ENCODE data around the gene OR2T27.

- TF ChIP-seq CTCF (IDR thresholded peaks at IDR 0.05) (no peak), POLR2A (IDR thresholded peaks at IDR 0.05) (no peak)
Measured at GRCh38 chr1:248695451-248696132, 40.3 kb upstream of the OR2T27 start.
